ENCODE measurements around the gene L1CAM.

L1CAM gene

GRCh38 chrX:153874085-153874365 is 11.9 kb downstream of the L1CAM start:
- H3K36me3 ChIP-seq (ENCODE audit: control insufficient read depth in 4 of 4, insufficient read depth in 4 of 4, low read length in 3 of 4): no peaks in the 10 kb centered on the region
- no peak overlapping the region for H3K4me3 ChIP-seq (ENCODE audit: control insufficient read depth in 1 of 7, extremely low read depth in 1 of 7, insufficient read depth in 4 of 7, low read depth in 2 of 7, low read length in 6 of 7)
- peaks cover 0 to 73% (median 2%) of the 10 kb centered on the region in 5 experiments for H3K27me3 ChIP-seq (replicated peaks in 2 of 5; ENCODE audit: control insufficient read depth in 4 of 5, insufficient read depth in 5 of 5, low read length in 4 of 5)
- no peak overlapping the region for H3K27ac ChIP-seq (ENCODE audit: insufficient read depth in 1 of 2, low read depth in 1 of 2, low read length in 2 of 2, poor library complexity in 1 of 2, severe bottlenecking in 2 of 2)
- CTCF ChIA-PET: no interaction called here
- H3K4me1 ChIP-seq (ENCODE audit: control extremely low read depth in 1 of 4, control insufficient read depth in 4 of 4, insufficient read depth in 4 of 4, low read length in 3 of 4): peaks cover 0 to 17% (median 9%) of the 10 kb centered on the region in 4 experiments
- H3K9me3 ChIP-seq (ENCODE audit: control extremely low read depth in 1 of 5, control insufficient read depth in 4 of 5, insufficient read depth in 2 of 5, low read depth in 1 of 5, low read length in 4 of 5): no peaks in the 10 kb centered on the region
- 83% methylated on average over 2 of the region's 3 CpGs for WGBS (ENCODE audit: insufficient coverage)
- DNase-seq: no peak
- POLR2A ChIA-PET: no interaction called here

- DNase-seq: no peak
- CTCF ChIA-PET: no interaction called here
- Histone ChIP-seq H3K4me1 (ENCODE audit: control extremely low read depth in 1 of 4, control insufficient read depth in 4 of 4, insufficient read depth in 4 of 4, low read length in 3 of 4) (peaks cover 0 to 11% (median 6%) of the 10 kb centered on the region in 4 experiments), H3K27me3 (replicated peaks in 2 of 5; ENCODE audit: control insufficient read depth in 4 of 5, insufficient read depth in 5 of 5, low read length in 4 of 5) (peaks cover 0 to 70% (median 2%) of the 10 kb centered on the region in 5 experiments), H3K4me3 (ENCODE audit: control insufficient read depth in 1 of 7, extremely low read depth in 1 of 7, insufficient read depth in 4 of 7, low read depth in 2 of 7, low read length in 6 of 7) (no peak overlapping the region), H3K27ac (ENCODE audit: insufficient read depth in 1 of 2, low read depth in 1 of 2, low read length in 2 of 2, poor library complexity in 1 of 2, severe bottlenecking in 2 of 2) (no peak overlapping the region), H3K36me3 (ENCODE audit: control insufficient read depth in 4 of 4, insufficient read depth in 4 of 4, low read length in 3 of 4) (no peaks in the 10 kb centered on the region), H3K9me3 (ENCODE audit: control extremely low read depth in 1 of 5, control insufficient read depth in 4 of 5, insufficient read depth in 2 of 5, low read depth in 1 of 5, low read length in 4 of 5) (no peaks in the 10 kb centered on the region)
- 36% methylated on average over 7 of the region's 7 CpGs for WGBS (ENCODE audit: insufficient coverage)
- POLR2A ChIA-PET: no interaction called here
These were observed 12.5 kb downstream of the L1CAM start for GRCh38 chrX:153873282-153874084.

GRCh38 chrX:153871946-153872878 is 13.8 kb downstream of the L1CAM start:
- Histone ChIP-seq H3K4me3 (ENCODE audit: control insufficient read depth in 1 of 7, extremely low read depth in 1 of 7, insufficient read depth in 4 of 7, low read depth in 2 of 7, low read length in 6 of 7) (no peak overlapping the region), H3K36me3 (ENCODE audit: control insufficient read depth in 4 of 4, insufficient read depth in 4 of 4, low read length in 3 of 4) (no peaks in the 10 kb centered on the region), H3K27ac (ENCODE audit: insufficient read depth in 1 of 2, low read depth in 1 of 2, low read length in 2 of 2, poor library complexity in 1 of 2, severe bottlenecking in 2 of 2) (no peak overlapping the region), H3K27me3 (replicated peaks in 2 of 5; ENCODE audit: control insufficient read depth in 4 of 5, insufficient read depth in 5 of 5, low read length in 4 of 5) (peaks cover 0 to 60% (median 2%) of the 10 kb centered on the region in 5 experiments), H3K4me1 (ENCODE audit: control extremely low read depth in 1 of 4, control insufficient read depth in 4 of 4, insufficient read depth in 4 of 4, low read length in 3 of 4) (no peaks in the 10 kb centered on the region), H3K9me3 (ENCODE audit: control extremely low read depth in 1 of 5, control insufficient read depth in 4 of 5, insufficient read depth in 2 of 5, low read depth in 1 of 5, low read length in 4 of 5) (no peaks in the 10 kb centered on the region)
- DNase-seq: no peak
- POLR2A ChIA-PET: no interaction called here
- 86% methylated on average over 29 of the region's 29 CpGs for WGBS (ENCODE audit: insufficient coverage)
- CTCF ChIA-PET: no interaction called here

- DNase-seq: no peak
- ChIA-PET CTCF (no interaction called here), POLR2A (no interaction called here)
- peaks cover 0 to 64% (median 2%) of the 10 kb centered on the region in 5 experiments for H3K27me3 ChIP-seq (replicated peaks in 2 of 5; ENCODE audit: control insufficient read depth in 4 of 5, insufficient read depth in 5 of 5, low read length in 4 of 5)
- H3K27ac ChIP-seq (ENCODE audit: insufficient read depth in 1 of 2, low read depth in 1 of 2, low read length in 2 of 2, poor library complexity in 1 of 2, severe bottlenecking in 2 of 2): no peak overlapping the region
- 68% methylated on average over 3 of the region's 6 CpGs for WGBS (ENCODE audit: insufficient coverage)
- no peaks in the 10 kb centered on the region for H3K36me3 ChIP-seq (ENCODE audit: control insufficient read depth in 4 of 4, insufficient read depth in 4 of 4, low read length in 3 of 4)
- no peaks in the 10 kb centered on the region for H3K4me1 ChIP-seq (ENCODE audit: control extremely low read depth in 1 of 4, control insufficient read depth in 4 of 4, insufficient read depth in 4 of 4, low read length in 3 of 4)
- no peak overlapping the region for H3K4me3 ChIP-seq (ENCODE audit: control insufficient read depth in 1 of 7, extremely low read depth in 1 of 7, insufficient read depth in 4 of 7, low read depth in 2 of 7, low read length in 6 of 7)
- no peaks in the 10 kb centered on the region for H3K9me3 ChIP-seq (ENCODE audit: control extremely low read depth in 1 of 5, control insufficient read depth in 4 of 5, insufficient read depth in 2 of 5, low read depth in 1 of 5, low read length in 4 of 5)
These were observed 14.5 kb downstream of the L1CAM start for GRCh38 chrX:153871451-153871850.

GRCh38 chrX:153870791-153871360 is 15.1 kb downstream of the L1CAM start:
- Histone ChIP-seq H3K27me3 (replicated peaks in 2 of 5; ENCODE audit: control insufficient read depth in 4 of 5, insufficient read depth in 5 of 5, low read length in 4 of 5) (peaks cover 0 to 62% (median 2%) of the 10 kb centered on the region in 5 experiments), H3K27ac (ENCODE audit: insufficient read depth in 1 of 2, low read depth in 1 of 2, low read length in 2 of 2, poor library complexity in 1 of 2, severe bottlenecking in 2 of 2) (no peak overlapping the region), H3K9me3 (ENCODE audit: control extremely low read depth in 1 of 5, control insufficient read depth in 4 of 5, insufficient read depth in 2 of 5, low read depth in 1 of 5, low read length in 4 of 5) (no peaks in the 10 kb centered on the region), H3K36me3 (ENCODE audit: control insufficient read depth in 4 of 4, insufficient read depth in 4 of 4, low read length in 3 of 4) (no peaks in the 10 kb centered on the region), H3K4me1 (ENCODE audit: control extremely low read depth in 1 of 4, control insufficient read depth in 4 of 4, insufficient read depth in 4 of 4, low read length in 3 of 4) (no peaks in the 10 kb centered on the region), H3K4me3 (ENCODE audit: control insufficient read depth in 1 of 7, extremely low read depth in 1 of 7, insufficient read depth in 4 of 7, low read depth in 2 of 7, low read length in 6 of 7) (no peak overlapping the region)
- 78% methylated on average over 10 of the region's 21 CpGs for WGBS (ENCODE audit: insufficient coverage)
- ChIA-PET CTCF (no interaction called here), POLR2A (no interaction called here)
- DNase-seq: no peak

GRCh38 chrX:153870288-153870690 is 15.7 kb downstream of the L1CAM start:
- Histone ChIP-seq H3K36me3 (ENCODE audit: control insufficient read depth in 4 of 4, insufficient read depth in 4 of 4, low read length in 3 of 4) (no peaks in the 10 kb centered on the region), H3K27me3 (replicated peaks in 2 of 5; ENCODE audit: control insufficient read depth in 4 of 5, insufficient read depth in 5 of 5, low read length in 4 of 5) (peaks cover 0 to 67% (median 2%) of the 10 kb centered on the region in 5 experiments), H3K4me1 (ENCODE audit: control extremely low read depth in 1 of 4, control insufficient read depth in 4 of 4, insufficient read depth in 4 of 4, low read length in 3 of 4) (no peaks in the 10 kb centered on the region), H3K4me3 (ENCODE audit: control insufficient read depth in 1 of 7, extremely low read depth in 1 of 7, insufficient read depth in 4 of 7, low read depth in 2 of 7, low read length in 6 of 7) (no peak overlapping the region), H3K27ac (ENCODE audit: insufficient read depth in 1 of 2, low read depth in 1 of 2, low read length in 2 of 2, poor library complexity in 1 of 2, severe bottlenecking in 2 of 2) (no peak overlapping the region), H3K9me3 (ENCODE audit: control extremely low read depth in 1 of 5, control insufficient read depth in 4 of 5, insufficient read depth in 2 of 5, low read depth in 1 of 5, low read length in 4 of 5) (no peaks in the 10 kb centered on the region)
- DNase-seq: no peak
- WGBS (ENCODE audit: insufficient coverage): 82% methylated on average over 8 of the region's 11 CpGs
- ChIA-PET POLR2A (no interaction called here), CTCF (interaction anchor here (0.6 kb wide), 1 partner anchor 111 kb away, joined by 3 read pairs; no protein-coding TSS in a partner anchor)
